HG03565 (cell line): ENCODE results near the gene AIFM3.
"Not testable (repeated sequence)": the region's sequence is repeated elsewhere in the genome, so short reads cannot be mapped to it uniquely, and the experiment has no call there.

Experiments
- ATAC-seq: cut with Tn5 transposase; IDR thresholded peaks from one replicate; pipeline ENCODE4 v1.9.1; 2021; ENCODE audit warnings: mild to moderate bottlenecking, moderate library complexity; ENCODE audit not compliant: unreplicated experiment

Gene AIFM3

GRCh38 chr22:20940186-20940651, 26.8 kb upstream of the AIFM3 start:
- ATAC-seq: no peak

- ATAC-seq: no peak
Measured at GRCh38 chr22:20940904-20941385, 26.1 kb upstream of the AIFM3 start.

- ATAC-seq: not testable (repeated sequence)
Measured at GRCh38 chr22:20942203-20942902, 24.7 kb upstream of the AIFM3 start.

- no peak for ATAC-seq
Measured at GRCh38 chr22:20943104-20943933, 23.7 kb upstream of the AIFM3 start.

GRCh38 chr22:20944042-20944441, 23.0 kb upstream of the AIFM3 start:
- no peak for ATAC-seq

GRCh38 chr22:20945578-20945934, 21.5 kb upstream of the AIFM3 start:
- ATAC-seq: no peak

GRCh38 chr22:20946080-20946986, 20.7 kb upstream of the AIFM3 start:
- ATAC-seq: no peak

GRCh38 chr22:20946991-20947390, 20.1 kb upstream of the AIFM3 start:
- no peak for ATAC-seq

- no peak for ATAC-seq
Measured at GRCh38 chr22:20948450-20948849, 18.6 kb upstream of the AIFM3 start.

GRCh38 chr22:20948989-20949388, 18.1 kb upstream of the AIFM3 start:
- ATAC-seq: no peak

GRCh38 chr22:20949698-20950183, 17.3 kb upstream of the AIFM3 start:
- no peak for ATAC-seq

GRCh38 chr22:20951151-20951931, 15.7 kb upstream of the AIFM3 start:
- ATAC-seq: no peak

GRCh38 chr22:20951932-20952380, 15.1 kb upstream of the AIFM3 start:
- ATAC-seq: no peak

- no peak for ATAC-seq
Measured at GRCh38 chr22:20952544-20953341, 14.3 kb upstream of the AIFM3 start.

GRCh38 chr22:20953342-20953608, 13.8 kb upstream of the AIFM3 start:
- ATAC-seq: no peak

- no peak for ATAC-seq
Measured at GRCh38 chr22:20953668-20954500, 13.2 kb upstream of the AIFM3 start.

- no peak for ATAC-seq
Measured at GRCh38 chr22:20955548-20955947, 11.5 kb upstream of the AIFM3 start.

- no peak for ATAC-seq
Measured at GRCh38 chr22:20956258-20957101, 10.6 kb upstream of the AIFM3 start.
